Left ventricle myocardium inferior (tissue), 1 donor: ENCODE data around the gene OR5A1. TPM values are rescaled to one million over a fixed set of nuclear protein-coding genes. Genes with fewer than 3 reads are reported as not detected.

Experiments
- DNase-seq: peaks from one replicate; pipeline ENCODE4 v3.0.0-alpha.2; 2020
- H3K27ac ChIP-seq: fragments of 200-600 bp; replicated peaks from 2 replicates; pipeline ENCODE4 v1.8.0; 2021
- H3K27me3 ChIP-seq: fragments of 200-600 bp; 2 replicates; pipeline ENCODE4 v1.8.0; 2021; ENCODE audit warnings: low read depth
- H3K36me3 ChIP-seq: fragments of 200-600 bp; 2 replicates; pipeline ENCODE4 v1.8.0; 2021
- H3K4me1 ChIP-seq: fragments of 200-600 bp; 2 replicates; pipeline ENCODE4 v1.8.0; 2021
- H3K4me3 ChIP-seq: fragments of 200-600 bp; 2 replicates; pipeline ENCODE4 v1.8.0; 2021; ENCODE audit warnings: mild to moderate bottlenecking, moderate library complexity
- H3K9me3 ChIP-seq: fragments of 200-600 bp; replicated peaks from 2 replicates; pipeline ENCODE4 v1.8.0; 2021
- intact Hi-C: fragments of 100-400 bp; cut with micrococcal nuclease; formaldehyde crosslinking; loops from one replicate; pipeline ENCODE4 v1.11.0; 2022
- long read RNA-seq: library from polyadenylated mRNA; unstranded; transcript quantifications from one replicate; pipeline ENCODE4 v2.0.0, GENCODE V29; 2021
- total RNA-seq: library from RNA; stranded (reverse); fragmentation: NEBNext Ultra II Directional; extraction: Animal tissue kit (Norgen Biotek cat#: 25700); gene quantifications from one replicate; pipeline ENCODE4 v1.2.1, GENCODE V29; 2021
- TF ChIP-seq, protein P1 (sequence below): fragments of 200-600 bp; IDR thresholded peaks from 2 replicates; pipeline ENCODE4 v1.8.0; 2021; ENCODE audit warnings: antibody characterized with exemption, mild to moderate bottlenecking, borderline replicate concordance
- donor health status: DM: no; HTN: yes; CAD: no; lungs with severe emphysema.

The OR5A1 gene
- total RNA-seq = not detected
- long read RNA-seq = 0 reads

DNA sequence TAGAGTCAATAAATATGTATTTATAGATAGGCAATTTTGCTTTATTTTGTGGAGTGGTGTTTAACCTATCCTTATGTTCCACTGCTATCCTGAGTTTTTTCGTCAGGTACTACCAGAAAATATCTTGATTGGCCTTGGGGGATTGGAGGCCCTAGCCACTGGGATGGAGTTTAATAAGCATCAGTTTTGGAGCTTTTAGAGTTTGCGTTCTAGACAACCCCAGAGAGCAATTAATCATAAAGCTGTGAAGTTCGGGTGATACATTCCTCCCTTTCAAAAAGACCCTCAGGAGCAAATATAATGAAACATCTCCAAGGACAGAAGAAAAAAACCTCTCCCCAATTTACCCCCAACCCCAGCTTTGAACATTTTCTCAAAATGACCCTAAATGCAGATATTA is at the start of gene OR5A1:
Gene OR5A1 (plus strand): TSS at position 301 of the 400 bp plus-strand sequence. CDS start 6,700 bp downstream, outside the sequence.
- intact Hi-C loops = no loop called here
- no peak for DNase-seq
- TF ChIP-seq, protein P1, sequence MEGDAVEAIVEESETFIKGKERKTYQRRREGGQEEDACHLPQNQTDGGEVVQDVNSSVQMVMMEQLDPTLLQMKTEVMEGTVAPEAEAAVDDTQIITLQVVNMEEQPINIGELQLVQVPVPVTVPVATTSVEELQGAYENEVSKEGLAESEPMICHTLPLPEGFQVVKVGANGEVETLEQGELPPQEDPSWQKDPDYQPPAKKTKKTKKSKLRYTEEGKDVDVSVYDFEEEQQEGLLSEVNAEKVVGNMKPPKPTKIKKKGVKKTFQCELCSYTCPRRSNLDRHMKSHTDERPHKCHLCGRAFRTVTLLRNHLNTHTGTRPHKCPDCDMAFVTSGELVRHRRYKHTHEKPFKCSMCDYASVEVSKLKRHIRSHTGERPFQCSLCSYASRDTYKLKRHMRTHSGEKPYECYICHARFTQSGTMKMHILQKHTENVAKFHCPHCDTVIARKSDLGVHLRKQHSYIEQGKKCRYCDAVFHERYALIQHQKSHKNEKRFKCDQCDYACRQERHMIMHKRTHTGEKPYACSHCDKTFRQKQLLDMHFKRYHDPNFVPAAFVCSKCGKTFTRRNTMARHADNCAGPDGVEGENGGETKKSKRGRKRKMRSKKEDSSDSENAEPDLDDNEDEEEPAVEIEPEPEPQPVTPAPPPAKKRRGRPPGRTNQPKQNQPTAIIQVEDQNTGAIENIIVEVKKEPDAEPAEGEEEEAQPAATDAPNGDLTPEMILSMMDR = no peak
- Histone ChIP-seq H3K36me3 (no peaks in the 10 kb centered on the region), H3K9me3 (no peaks in the 10 kb centered on the region), H3K4me3 (no peak within 1 kb of the TSS), H3K27me3 (peaks cover 14% of the 10 kb centered on the region), H3K27ac (no peak within 1 kb of the TSS), H3K4me1 (no peaks in the 10 kb centered on the region)

DNA sequence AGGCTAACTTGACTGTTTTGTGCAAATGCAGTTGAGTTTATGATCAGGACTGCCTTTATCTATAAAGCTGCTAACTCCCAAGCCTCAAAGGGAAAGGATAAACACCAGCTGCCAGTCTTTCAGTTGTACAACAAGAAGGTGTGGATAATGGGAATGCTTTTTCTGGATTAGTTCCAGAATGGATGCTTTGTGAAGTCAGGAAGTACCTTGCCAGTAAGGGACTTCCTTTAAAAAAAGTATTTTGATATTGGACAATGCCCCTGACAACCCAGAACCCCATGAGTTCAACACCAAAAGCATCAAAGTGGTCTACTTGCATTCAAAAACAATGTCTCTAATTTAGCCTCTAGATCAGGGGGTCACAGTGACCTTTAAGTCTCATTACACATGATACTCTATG is 42.1 kb upstream of the OR5A1 start:
- intact Hi-C loops = no loop called here
- H3K27me3 ChIP-seq = no peaks in the 10 kb centered on the region
- H3K36me3 ChIP-seq = no peaks in the 10 kb centered on the region
- no peak overlapping the region for H3K27ac ChIP-seq
- H3K4me1 ChIP-seq = no peaks in the 10 kb centered on the region
- peaks cover 3% of the 10 kb centered on the region for H3K9me3 ChIP-seq
- TF ChIP-seq, protein P1 = no peak
- DNase-seq = no peak
- no peak overlapping the region for H3K4me3 ChIP-seq

DNA sequence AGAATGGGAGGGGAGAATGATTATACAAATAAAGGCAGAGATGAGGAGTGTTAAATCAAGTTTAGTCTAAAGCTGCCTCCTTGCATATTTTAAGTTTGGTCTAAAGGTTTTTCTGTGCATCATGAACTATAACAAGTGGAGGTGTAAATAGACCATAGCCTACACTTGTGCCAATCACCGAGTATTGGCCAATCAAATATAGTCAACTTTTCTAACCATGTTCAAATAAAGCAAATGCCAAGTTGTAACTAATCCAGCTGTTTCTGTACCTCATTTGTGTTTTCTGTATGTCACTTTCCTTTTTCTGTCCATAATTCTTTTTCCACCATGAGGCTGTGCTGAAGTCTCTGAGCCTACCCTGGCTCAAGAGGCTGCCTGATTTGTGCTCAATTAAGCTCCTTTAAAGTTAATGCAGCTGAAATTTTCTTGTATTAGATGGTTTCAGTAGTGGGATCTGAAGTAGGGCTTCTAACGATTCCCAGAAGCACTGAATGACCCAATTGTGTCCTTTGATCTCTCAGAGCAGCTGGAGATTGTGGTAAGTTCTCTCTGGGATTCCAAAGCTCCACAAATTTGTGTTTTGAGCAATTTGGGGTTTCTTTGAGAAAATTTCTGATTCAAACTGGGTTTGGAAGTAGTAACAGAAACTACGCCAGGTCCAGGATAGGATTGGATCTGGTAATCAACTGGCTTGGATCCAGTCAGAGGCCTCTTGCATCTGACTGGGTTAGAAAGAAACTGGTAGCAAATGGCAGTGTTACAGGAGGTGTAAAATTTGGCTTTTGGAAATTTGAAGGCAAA is 35.6 kb upstream of the OR5A1 start:
- H3K27me3 ChIP-seq = no peaks in the 10 kb centered on the region
- peaks cover 15% of the 10 kb centered on the region for H3K9me3 ChIP-seq
- intact Hi-C loops = no loop called here
- H3K4me1 ChIP-seq = no peaks in the 10 kb centered on the region
- H3K27ac ChIP-seq = no peak overlapping the region
- H3K36me3 ChIP-seq = no peaks in the 10 kb centered on the region
- TF ChIP-seq, protein P1 = no peak
- DNase-seq = no peak
- H3K4me3 ChIP-seq = no peak overlapping the region

DNA sequence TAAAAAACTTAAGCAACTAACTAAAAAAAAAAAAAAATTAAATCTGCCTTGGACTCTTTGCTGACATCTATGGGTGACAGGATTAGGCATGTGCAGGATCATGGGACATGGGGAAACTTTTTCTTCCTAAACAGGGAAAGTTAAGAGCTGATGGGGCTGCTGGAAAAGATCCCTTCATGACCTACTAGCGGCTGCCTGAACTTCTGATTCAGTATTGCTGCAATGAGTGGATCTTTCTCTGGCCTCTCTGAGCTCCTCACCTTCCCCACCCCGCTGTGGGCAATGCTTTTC is 35.1 kb upstream of the OR5A1 start:
- Histone ChIP-seq H3K27ac (no peak overlapping the region), H3K4me1 (no peaks in the 10 kb centered on the region), H3K36me3 (no peaks in the 10 kb centered on the region), H3K9me3 (peaks cover 15% of the 10 kb centered on the region), H3K4me3 (no peak overlapping the region), H3K27me3 (no peaks in the 10 kb centered on the region)
- intact Hi-C loops = no loop called here
- DNase-seq = no peak
- TF ChIP-seq, protein P1 = no peak

DNA sequence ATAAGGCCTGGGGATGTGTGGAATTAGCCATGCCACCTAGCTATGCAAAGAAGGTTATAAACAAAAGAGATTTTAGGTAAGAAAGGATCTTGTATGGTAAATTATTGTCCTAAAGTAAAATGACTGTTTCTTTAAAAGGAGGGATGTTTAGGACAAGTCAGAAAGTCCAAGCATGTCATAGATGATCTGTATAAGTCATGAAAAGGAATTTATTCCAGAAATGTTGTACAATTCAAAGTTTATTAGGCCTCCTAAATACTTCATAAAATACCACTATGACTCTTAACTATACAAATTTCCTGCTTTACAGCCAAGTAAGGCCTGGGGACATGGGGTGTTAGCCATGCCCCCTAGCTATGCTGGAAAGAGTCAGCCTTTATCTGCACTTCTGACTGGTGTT is 32.7 kb upstream of the OR5A1 start:
- intact Hi-C loops = no loop called here

More for the DNA sequence above, 32.7 kb upstream of the OR5A1 start:
- H3K4me3 ChIP-seq = no peak overlapping the region
- no peak overlapping the region for H3K27ac ChIP-seq
- DNase-seq = no peak
- H3K27me3 ChIP-seq = no peaks in the 10 kb centered on the region
- peaks cover 19% of the 10 kb centered on the region for H3K9me3 ChIP-seq
- TF ChIP-seq, protein P1 = no peak
- no peaks in the 10 kb centered on the region for H3K4me1 ChIP-seq
- no peaks in the 10 kb centered on the region for H3K36me3 ChIP-seq
